H9 (cell line): ENCODE data around the gene UROS. TPM values are rescaled to one million over a fixed set of nuclear protein-coding genes. Genes with fewer than 3 reads are reported as not detected.

Source experiments
- DNase-seq: peaks from one replicate; pipeline ENCODE4 v3.0.0-alpha.2; 2017
- H2AFZ ChIP-seq: one replicate; pipeline ENCODE4 v1.6.1; 2013; ENCODE audit warnings: mild to moderate bottlenecking, low read length, control low read depth, moderate library complexity
- H2AK5ac ChIP-seq: 2 replicates; pipeline ENCODE4 v1.6.1; 2013; ENCODE audit warnings: low read length, control low read depth, mixed read lengths; ENCODE audit not compliant: insufficient read length
- H2BK120ac ChIP-seq: one replicate; pipeline ENCODE4 v1.6.1; 2013; ENCODE audit warnings: low read depth, mild to moderate bottlenecking, low read length, control low read depth, inconsistent platforms; ENCODE audit not compliant: poor library complexity, severe bottlenecking
- H2BK12ac ChIP-seq: 2 replicates; pipeline ENCODE4 v1.6.1; 2013; ENCODE audit warnings: low read length, control low read depth, mixed read lengths, low read depth; ENCODE audit not compliant: insufficient read length
- H2BK15ac ChIP-seq: 2 replicates; pipeline ENCODE4 v1.6.1; 2013; ENCODE audit warnings: low read depth, low read length, control low read depth
- H2BK20ac ChIP-seq: one replicate; pipeline ENCODE4 v1.6.1; 2013; ENCODE audit warnings: low read depth, mild to moderate bottlenecking, low read length, control low read depth, inconsistent platforms; ENCODE audit not compliant: poor library complexity, severe bottlenecking
- H2BK5ac ChIP-seq: 2 replicates; pipeline ENCODE4 v1.6.1; 2013; ENCODE audit warnings: low read length, control low read depth, mixed read lengths; ENCODE audit not compliant: insufficient read length
- H3K14ac ChIP-seq: 2 replicates; pipeline ENCODE4 v1.6.1; 2013; ENCODE audit warnings: low read length, control low read depth; ENCODE audit not compliant: insufficient read depth
- H3K18ac ChIP-seq: 2 replicates; pipeline ENCODE4 v1.6.1; 2013; ENCODE audit warnings: low read depth, mild to moderate bottlenecking, mixed read lengths, low read length, control low read depth; ENCODE audit not compliant: insufficient read length
- H3K23ac ChIP-seq: 2 replicates; pipeline ENCODE4 v1.6.1; 2013; ENCODE audit warnings: low read length, control low read depth, mixed read lengths, low read depth; ENCODE audit not compliant: insufficient read length
- H3K23me2 ChIP-seq: 2 replicates; pipeline ENCODE4 v1.6.1; 2013; ENCODE audit warnings: low read depth, mild to moderate bottlenecking, mixed read lengths, low read length, control low read depth; ENCODE audit not compliant: insufficient read length, poor library complexity, severe bottlenecking
- H3K27ac ChIP-seq: 2 replicates; pipeline ENCODE4 v1.5.1; 2013; ENCODE audit warnings: low read length, control low read depth, mixed read lengths, low read depth; ENCODE audit not compliant: insufficient read length
- H3K27me3 ChIP-seq: 2 replicates; pipeline ENCODE4 v1.6.1; 2013; ENCODE audit warnings: low read length, control low read depth, inconsistent platforms; ENCODE audit not compliant: insufficient read depth
- H3K4ac ChIP-seq: 2 replicates; pipeline ENCODE4 v1.6.1; 2013; ENCODE audit warnings: low read depth, mild to moderate bottlenecking, control low read depth, inconsistent platforms, low read length, moderate library complexity
- H3K4me1 ChIP-seq: 2 replicates; pipeline ENCODE4 v1.6.1; 2013; ENCODE audit warnings: low read length, control low read depth, inconsistent platforms; ENCODE audit not compliant: insufficient read depth
- H3K4me2 ChIP-seq: 2 replicates; pipeline ENCODE4 v1.6.1; 2013; ENCODE audit warnings: low read length, control low read depth, mixed read lengths; ENCODE audit not compliant: insufficient read length, insufficient read depth
- H3K56ac ChIP-seq: 2 replicates; pipeline ENCODE4 v1.6.1; 2013; ENCODE audit warnings: low read depth, mild to moderate bottlenecking, mixed read lengths, low read length, control low read depth; ENCODE audit not compliant: insufficient read length
- H3K79me1 ChIP-seq: 2 replicates; pipeline ENCODE4 v1.6.1; 2013; ENCODE audit warnings: low read depth, mild to moderate bottlenecking, moderate library complexity, low read length, control low read depth, inconsistent platforms; ENCODE audit not compliant: insufficient read depth, poor library complexity, severe bottlenecking
- H3K79me2 ChIP-seq: 2 replicates; pipeline ENCODE4 v1.6.1; 2013; ENCODE audit warnings: low read length, control low read depth, inconsistent platforms; ENCODE audit not compliant: insufficient read depth
- H3K9ac ChIP-seq: 2 replicates; pipeline ENCODE4 v1.6.1; 2013; ENCODE audit warnings: low read length, control low read depth, mixed read lengths; ENCODE audit not compliant: insufficient read length; ENCODE audit errors: extremely low read depth
- H3K9me3 ChIP-seq: one replicate; pipeline ENCODE4 v1.6.1; 2013; ENCODE audit warnings: low read depth, low read length, inconsistent platforms; ENCODE audit not compliant: control insufficient read depth
- H3T11ph ChIP-seq: one replicate; pipeline ENCODE4 v1.6.1; 2013; ENCODE audit warnings: mild to moderate bottlenecking, low read length, control low read depth, inconsistent platforms
- H4K20me1 ChIP-seq: one replicate; pipeline ENCODE4 v1.6.1; 2013; ENCODE audit not compliant: control insufficient read depth, insufficient read length, insufficient read depth
- H4K5ac ChIP-seq: 2 replicates; pipeline ENCODE4 v1.6.1; 2013; ENCODE audit warnings: low read depth, mild to moderate bottlenecking, mixed read lengths, low read length, control low read depth; ENCODE audit not compliant: insufficient read length
- H4K8ac ChIP-seq: replicated peaks from 2 replicates; pipeline ENCODE4 v1.6.1; 2013; ENCODE audit warnings: low read length, control low read depth, mixed read lengths, low read depth; ENCODE audit not compliant: insufficient read length
- H4K91ac ChIP-seq: 2 replicates; pipeline ENCODE4 v1.6.1; 2013; ENCODE audit warnings: low read depth, mild to moderate bottlenecking, moderate library complexity, mixed read lengths, low read length, control low read depth; ENCODE audit not compliant: insufficient read length
- H3K27ac Mint-ChIP-seq, 3 experiments: 2 replicates in 2 of 3; 3 replicates in 1 of 3; pipeline ENCODE4 v1.8.0; 2020 to 2021; ENCODE audit warnings: mixed read lengths in 3 of 3, mild to moderate bottlenecking in 1 of 3, moderate library complexity in 1 of 3
- H3K27me3 Mint-ChIP-seq: 2 replicates; pipeline ENCODE4 v1.8.0; 2021; ENCODE audit warnings: low read depth, mild to moderate bottlenecking, moderate library complexity, mixed read lengths
- H3K36me3 Mint-ChIP-seq, 3 experiments: 2 replicates in 2 of 3; 3 replicates in 1 of 3; pipeline ENCODE4 v1.8.0; 2020 to 2021; ENCODE audit warnings: low read depth in 3 of 3, mixed read lengths in 3 of 3; ENCODE audit not compliant: insufficient read depth in 1 of 3
- H3K4me1 Mint-ChIP-seq, 2 experiments: 2 replicates each; pipeline ENCODE4 v1.8.0; 2020; ENCODE audit warnings: mixed read lengths in 2 of 2
- H3K4me3 Mint-ChIP-seq, 2 experiments: 2 replicates in 1 of 2; 3 replicates in 1 of 2; pipeline ENCODE4 v1.8.0; 2020 to 2021; ENCODE audit warnings: mild to moderate bottlenecking in 2 of 2, mixed read lengths in 2 of 2, moderate library complexity in 1 of 2
- H3K9me3 Mint-ChIP-seq, 2 experiments: 2 replicates in 1 of 2; 3 replicates in 1 of 2; pipeline ENCODE4 v1.8.0; 2020; ENCODE audit warnings: mild to moderate bottlenecking in 2 of 2, mixed read lengths in 2 of 2, moderate library complexity in 1 of 2
- CTCF ChIP-seq: fragments of 200-600 bp; sonication (generic); conservative IDR thresholded peaks from 3 replicates; pipeline ENCODE4 v1.8.0; 2021; ENCODE audit warnings: antibody characterized with exemption, mild to moderate bottlenecking
- WGBS: extraction: QIAGEN DNeasy Blood & Tissue Kit; methylation state at CpG from one replicate; pipeline ENCODE4 v1.1.7; 2013; ENCODE audit warnings: missing lambda C conversion rate, low lambda C conversion rate, mixed read lengths; ENCODE audit not compliant: insufficient read length; ENCODE audit errors: extremely low coverage; 5-methylcytosine and 5-hydroxymethylcytosine counted together
- total RNA-seq: library from RNA; stranded (reverse); gene quantifications from 2 replicates; pipeline ENCODE4 v1.2.1, GENCODE V29; 2021

UROS gene
- total RNA-seq, 1 experiment from 2014 or later: 42.3 TPM

GRCh38 chr10:125766511-125766910 lies 56.5 kb downstream of the UROS start:
- Mint-ChIP-seq H3K27me3 (no peaks in the 10 kb centered on the region), H3K27ac (no peak overlapping the region), H3K4me1 (peaks cover 11 to 18% of the 10 kb centered on the region in 2 experiments), H3K36me3 (peaks cover 19 to 44% (median 25%) of the 10 kb centered on the region in 3 experiments; a peak in 6 of 7 replicates), H3K9me3 (no peaks in the 10 kb centered on the region), H3K4me3 (no peak overlapping the region)
- no peaks in the 10 kb centered on the region for H3K79me2 ChIP-seq
- no peak overlapping the region for H3K4ac ChIP-seq
- H2BK15ac ChIP-seq: no peak overlapping the region
- H3K4me2 ChIP-seq: no peak overlapping the region
- no peak overlapping the region for H4K5ac ChIP-seq
- no CpG with 5 or more reads among the region's 4 CpGs for WGBS
- H2AFZ ChIP-seq: no peak overlapping the region
- no peak overlapping the region for H2BK12ac ChIP-seq
- no peak overlapping the region for H3K27ac ChIP-seq
- DNase-seq: no peak
- no peak overlapping the region for H4K8ac ChIP-seq
- no peak overlapping the region for H3K14ac ChIP-seq
- H3K79me1 ChIP-seq: no peaks in the 10 kb centered on the region
- no peak overlapping the region for H3K9ac ChIP-seq
- H2BK5ac ChIP-seq: no peak overlapping the region
- H3K9me3 ChIP-seq: no peaks in the 10 kb centered on the region
- no peak overlapping the region for H3T11ph ChIP-seq
- H4K20me1 ChIP-seq: no peaks in the 10 kb centered on the region
- no peak overlapping the region for H3K18ac ChIP-seq
- no peak overlapping the region for H2BK20ac ChIP-seq
- H2BK120ac ChIP-seq: no peak overlapping the region
- no peak overlapping the region for H4K91ac ChIP-seq
- H3K56ac ChIP-seq: no peak overlapping the region
- no peaks in the 10 kb centered on the region; the same call in 1 of the 2 replicates for H3K4me1 ChIP-seq
- no peaks in the 10 kb centered on the region for H3K23me2 ChIP-seq
- no peak for TF ChIP-seq CTCF
- H3K23ac ChIP-seq: no peak overlapping the region
- no peak overlapping the region for H2AK5ac ChIP-seq
- no peaks in the 10 kb centered on the region for H3K27me3 ChIP-seq
